GM23248 (cell line): ENCODE measurements around the gene TRIP6.

Experiments
- EZH2 ChIP-seq: fragments of 200-600 bp; sonication (generic); IDR thresholded peaks from 2 replicates; pipeline ENCODE4 v1.6.1; 2018; ENCODE audit warnings: antibody characterized with exemption, mild to moderate bottlenecking; ENCODE audit not compliant: insufficient read depth, poor library complexity, severe bottlenecking
- EZH2phosphoT487 ChIP-seq: fragments of 200-600 bp; sonication (generic); IDR thresholded peaks from 2 replicates; pipeline ENCODE4 v1.6.1; 2018; ENCODE audit warnings: antibody characterized with exemption, moderate library complexity, mild to moderate bottlenecking, low read depth; ENCODE audit not compliant: insufficient read depth

DNA sequence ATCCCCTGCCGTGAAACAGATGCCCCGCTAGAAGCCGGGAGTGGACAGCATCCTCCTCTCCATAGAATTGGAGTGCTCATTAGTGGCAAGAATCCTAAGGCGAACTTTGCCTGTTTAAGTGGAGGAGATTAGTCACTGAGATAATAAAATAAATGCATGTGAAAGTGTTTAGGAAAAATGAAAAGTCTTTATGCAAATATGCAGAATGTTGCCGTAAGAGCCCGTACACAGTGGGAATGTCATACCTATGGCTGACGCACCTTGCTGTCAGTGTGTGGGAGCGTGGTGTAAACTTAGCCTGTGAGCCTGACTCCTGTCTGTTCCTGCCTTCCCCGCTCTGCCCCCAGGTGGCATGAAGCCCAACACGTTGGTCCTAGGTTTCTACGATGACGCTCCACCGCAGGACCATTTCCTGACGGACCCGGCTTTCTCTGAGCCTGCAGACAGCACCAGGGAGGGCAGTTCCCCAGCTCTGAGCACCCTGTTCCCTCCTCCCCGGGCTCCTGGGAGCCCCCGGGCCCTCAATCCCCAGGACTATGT lies 1.7 kb upstream of the TRIP6 start:
- TF ChIP-seq EZH2 (no peak), EZH2phosphoT487 (no peak)
